Measurements from ENCODE around the gene TRRAP.

- TF ChIP-seq ZNF324 (tag by site-specific recombination; IDR thresholded peaks at IDR 0.05): no peak
- TF ChIP-seq ZFP37 (tag by site-specific recombination; IDR thresholded peaks at IDR 0.05): no peak
- no peak for TF ChIP-seq ZNF341 (tag by site-specific recombination; IDR thresholded peaks at IDR 0.05; ENCODE audit: low read depth)
- no peak for TF ChIP-seq ZNF501 (tag by site-specific recombination; IDR thresholded peaks at IDR 0.05)
- TF ChIP-seq CTCF (tag by site-specific recombination; IDR thresholded peaks at IDR 0.05): no peak
- TF ChIP-seq, protein P1, sequence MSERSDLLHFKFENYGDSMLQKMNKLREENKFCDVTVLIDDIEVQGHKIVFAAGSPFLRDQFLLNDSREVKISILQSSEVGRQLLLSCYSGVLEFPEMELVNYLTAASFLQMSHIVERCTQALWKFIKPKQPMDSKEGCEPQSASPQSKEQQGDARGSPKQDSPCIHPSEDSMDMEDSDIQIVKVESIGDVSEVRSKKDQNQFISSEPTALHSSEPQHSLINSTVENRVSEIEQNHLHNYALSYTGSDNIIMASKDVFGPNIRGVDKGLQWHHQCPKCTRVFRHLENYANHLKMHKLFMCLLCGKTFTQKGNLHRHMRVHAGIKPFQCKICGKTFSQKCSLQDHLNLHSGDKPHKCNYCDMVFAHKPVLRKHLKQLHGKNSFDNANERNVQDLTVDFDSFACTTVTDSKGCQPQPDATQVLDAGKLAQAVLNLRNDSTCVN (tag by site-specific recombination; optimal IDR thresholded peaks at IDR 0.05): no peak
- TF ChIP-seq ZNF843 (tag by site-specific recombination; IDR thresholded peaks at IDR 0.05): no peak
- TF ChIP-seq KLF1 (tag by site-specific recombination; IDR thresholded peaks at IDR 0.05): no peak
- TF ChIP-seq, protein P2, sequence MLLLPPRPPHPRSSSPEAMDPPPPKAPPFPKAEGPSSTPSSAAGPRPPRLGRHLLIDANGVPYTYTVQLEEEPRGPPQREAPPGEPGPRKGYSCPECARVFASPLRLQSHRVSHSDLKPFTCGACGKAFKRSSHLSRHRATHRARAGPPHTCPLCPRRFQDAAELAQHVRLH (tag by site-specific recombination; IDR thresholded peaks at IDR 0.05): no peak
- TF ChIP-seq KLF17 (tag by site-specific recombination; IDR thresholded peaks at IDR 0.05): no peak
- TF ChIP-seq, protein P3, sequence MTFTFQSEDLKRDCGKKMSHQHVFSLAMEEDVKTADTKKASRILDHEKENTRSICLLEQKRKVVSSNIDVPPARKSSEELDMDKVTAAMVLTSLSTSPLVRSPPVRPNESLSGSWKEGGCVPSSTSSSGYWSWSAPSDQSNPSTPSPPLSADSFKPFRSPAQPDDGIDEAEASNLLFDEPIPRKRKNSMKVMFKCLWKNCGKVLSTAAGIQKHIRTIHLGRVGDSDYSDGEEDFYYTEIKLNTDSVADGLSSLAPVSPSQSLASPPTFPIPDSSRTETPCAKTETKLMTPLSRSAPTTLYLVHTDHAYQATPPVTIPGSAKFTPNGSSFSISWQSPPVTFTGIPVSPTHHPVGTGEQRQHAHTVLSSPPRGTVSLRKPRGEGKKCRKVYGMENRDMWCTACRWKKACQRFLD (tag by site-specific recombination; IDR thresholded peaks at IDR 0.05): no peak
- TF ChIP-seq ZNF549 (tag by site-specific recombination; IDR thresholded peaks at IDR 0.05): no peak
- TF ChIP-seq, protein P4, sequence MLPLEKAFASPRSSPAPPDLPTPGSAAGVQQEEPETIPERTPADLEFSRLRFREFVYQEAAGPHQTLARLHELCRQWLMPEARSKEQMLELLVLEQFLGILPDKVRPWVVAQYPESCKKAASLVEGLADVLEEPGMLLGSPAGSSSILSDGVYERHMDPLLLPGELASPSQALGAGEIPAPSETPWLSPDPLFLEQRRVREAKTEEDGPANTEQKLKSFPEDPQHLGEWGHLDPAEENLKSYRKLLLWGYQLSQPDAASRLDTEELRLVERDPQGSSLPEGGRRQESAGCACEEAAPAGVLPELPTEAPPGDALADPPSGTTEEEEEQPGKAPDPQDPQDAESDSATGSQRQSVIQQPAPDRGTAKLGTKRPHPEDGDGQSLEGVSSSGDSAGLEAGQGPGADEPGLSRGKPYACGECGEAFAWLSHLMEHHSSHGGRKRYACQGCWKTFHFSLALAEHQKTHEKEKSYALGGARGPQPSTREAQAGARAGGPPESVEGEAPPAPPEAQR (tag by site-specific recombination; IDR thresholded peaks at IDR 0.05): no peak
Measured at GRCh38 chr7:99004216-99004615, 125.9 kb downstream of the TRRAP start.

All from HEK293 (cell line).